Naive thymus-derived CD8-positive, alpha-beta T cell (primary cell): ENCODE data around the gene PDZRN3. TPM values are rescaled to one million over a fixed set of nuclear protein-coding genes. Genes with fewer than 3 reads are reported as not detected.

Experiments used
- ATAC-seq, 2 donors: fragments of 150-1000 bp; cut with Tn5 transposase in 1 of 2; sonication (Bioruptor Pico), chemical (Tn5 transposase) in 1 of 2; 1 replicate in 1 of 2; 2 replicates in 1 of 2; pipeline ENCODE4 v1.10.0; 2021; ENCODE audit warnings: mild to moderate bottlenecking in 2 of 2, moderate library complexity in 2 of 2
- POLR2A ChIA-PET: fragments of 350-600 bp; sonication (Branson Sonifier 250); formaldehyde crosslinking; loops from one replicate; lab custom pipeline; 2021; ENCODE audit warnings: antibody characterized with exemption; lab: Charles Lee
- DNase-seq, 10 donors: peaks; one replicate each; pipeline versions ENCODE4 v3.0.0 to v3.0.0-alpha.2; 2020 to 2022
- H3K27ac Mint-ChIP-seq, 10 donors: one replicate each; pipeline ENCODE4 v1.8.0; 2020 to 2022; ENCODE audit warnings: mild to moderate bottlenecking in 10 of 10, mixed read lengths in 10 of 10, moderate library complexity in 4 of 10, inconsistent platforms in 1 of 10
- H3K27me3 Mint-ChIP-seq, 5 donors: one replicate each; pipeline ENCODE4 v1.8.0; 2021 to 2022; ENCODE audit warnings: mixed read lengths in 5 of 5
- H3K36me3 Mint-ChIP-seq, 3 donors: one replicate each; pipeline ENCODE4 v1.8.0; 2020 to 2022; ENCODE audit warnings: mixed read lengths in 3 of 3, mild to moderate bottlenecking in 2 of 3, inconsistent platforms in 1 of 3
- H3K4me1 Mint-ChIP-seq, 4 donors: one replicate each; pipeline ENCODE4 v1.8.0; 2021 to 2022; ENCODE audit warnings: mixed read lengths in 4 of 4
- H3K4me3 Mint-ChIP-seq, 10 donors: one replicate each; pipeline ENCODE4 v1.8.0; 2020 to 2022; ENCODE audit warnings: mild to moderate bottlenecking in 10 of 10, mixed read lengths in 10 of 10, moderate library complexity in 6 of 10, inconsistent platforms in 1 of 10
- H3K9me3 Mint-ChIP-seq, 9 donors: one replicate each; pipeline ENCODE4 v1.8.0; 2020 to 2022; ENCODE audit warnings: mixed read lengths in 9 of 9, mild to moderate bottlenecking in 3 of 9, inconsistent platforms in 1 of 9, moderate library complexity in 1 of 9
- polyA plus RNA-seq, 3 donors: library from polyadenylated mRNA; unstranded; fragments of 300-500 nt; fragmentation: Illumina TruSeq; gene quantifications; one replicate each; pipeline ENCODE4 v1.2.3, GENCODE V29; 2021
- total RNA-seq, 8 experiments: library from RNA in 2 of 8; stranded (reverse) in 2 of 8; gene quantifications; one replicate each; pipeline ENCODE4 v1.2.3 and lab custom pipeline; 2021 to 2026

PDZRN3 gene
- total and polyA plus RNA-seq, 5 experiments from 2014 or later = not detected

DNA sequence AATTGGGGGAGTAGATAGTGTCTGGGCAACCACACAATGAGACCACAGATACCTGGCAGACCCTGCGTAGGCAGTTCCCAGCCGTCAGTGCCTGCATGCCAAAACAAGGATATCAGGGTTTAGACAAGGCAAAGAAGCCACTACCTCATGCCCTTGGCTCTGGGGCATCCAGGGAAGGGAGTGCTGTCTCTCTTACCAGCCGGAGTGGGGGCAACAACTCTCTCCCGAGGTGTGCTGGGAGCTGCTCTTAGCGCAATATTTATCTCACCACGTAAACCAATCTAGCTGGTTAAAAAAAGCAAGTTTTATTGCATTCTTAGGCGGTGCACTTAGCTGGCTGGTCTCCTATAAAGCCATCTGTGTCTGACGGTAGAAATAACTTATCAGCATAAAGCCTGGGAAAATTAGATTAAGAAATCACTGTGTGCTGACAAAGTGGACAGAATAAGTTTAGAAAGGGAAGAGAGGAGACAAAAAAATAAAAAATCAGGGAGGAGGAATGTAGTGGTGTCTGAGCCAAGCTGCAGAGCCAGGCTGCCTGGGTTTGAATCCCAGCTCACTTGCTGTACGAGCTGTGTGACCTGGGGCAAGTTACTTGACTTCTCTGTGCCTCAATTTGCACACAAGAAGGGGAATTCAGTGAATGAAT is 273.2 kb downstream of the PDZRN3 start:
- H3K27ac Mint-ChIP-seq = no peak overlapping the region
- ATAC-seq (no peak), DNase-seq (no peak)
- H3K9me3 Mint-ChIP-seq = peaks cover 0 to 8% (median 0%) of the 10 kb centered on the region in 9 donors
- H3K27me3 Mint-ChIP-seq = peaks cover 7 to 33% (median 18%) of the 10 kb centered on the region in 5 donors
- no peaks in the 10 kb centered on the region for H3K4me1 Mint-ChIP-seq
- no peak overlapping the region for H3K4me3 Mint-ChIP-seq
- POLR2A ChIA-PET = no interaction called here
- no peaks in the 10 kb centered on the region for H3K36me3 Mint-ChIP-seq

DNA sequence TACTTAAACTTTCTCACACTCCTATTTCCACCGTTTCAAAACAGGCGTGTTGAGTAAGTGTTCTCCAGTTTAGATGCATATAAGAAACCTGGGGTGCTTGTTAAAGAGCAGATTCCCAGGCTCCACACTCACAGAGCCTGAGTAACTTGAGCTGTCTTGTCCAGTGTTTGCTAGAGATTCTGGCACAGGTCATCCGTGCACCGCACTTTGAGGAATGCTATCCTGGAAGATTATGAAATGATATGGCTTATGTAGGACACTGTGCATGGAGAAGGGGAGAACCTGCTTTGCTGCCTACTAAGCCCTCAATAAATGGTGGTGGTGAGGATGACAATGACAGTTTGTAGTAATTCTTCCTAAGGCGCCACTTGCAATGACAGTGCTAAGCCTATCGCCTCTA is 273.7 kb downstream of the PDZRN3 start:
- POLR2A ChIA-PET = no interaction called here
- no peak for ATAC-seq
- H3K9me3 Mint-ChIP-seq = peaks cover 0 to 3% (median 0%) of the 10 kb centered on the region in 9 donors
- H3K27ac Mint-ChIP-seq = no peak overlapping the region
- no peak overlapping the region for H3K4me3 Mint-ChIP-seq
- no peak for DNase-seq
- peaks cover 7 to 38% (median 19%) of the 10 kb centered on the region in 5 donors for H3K27me3 Mint-ChIP-seq
- H3K4me1 Mint-ChIP-seq = no peaks in the 10 kb centered on the region
- H3K36me3 Mint-ChIP-seq = no peaks in the 10 kb centered on the region

DNA sequence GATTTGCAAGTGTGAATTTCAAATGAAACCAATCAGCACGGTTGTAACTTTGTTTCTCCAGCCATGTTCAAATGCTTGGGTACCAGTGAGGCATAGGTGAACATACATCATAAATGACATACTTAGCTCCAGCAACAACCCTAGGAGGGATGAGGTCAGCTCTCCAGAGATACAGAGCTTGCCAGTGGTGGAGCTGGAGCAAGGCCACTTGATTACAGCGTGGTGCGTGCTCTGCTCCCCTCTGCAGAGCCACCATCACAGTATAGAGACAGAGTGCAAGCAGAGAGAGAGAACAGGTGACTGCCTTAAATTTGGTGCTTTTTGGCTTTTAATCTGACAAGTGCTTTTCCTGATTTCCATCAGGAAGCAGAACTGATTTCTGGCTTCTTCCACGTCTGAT is 275.1 kb downstream of the PDZRN3 start:
- DNase-seq (no peak), ATAC-seq (no peak)
- Mint-ChIP-seq H3K27ac (no peak overlapping the region), H3K4me3 (no peak overlapping the region), H3K4me1 (no peaks in the 10 kb centered on the region), H3K9me3 (peaks cover 0 to 2% (median 0%) of the 10 kb centered on the region in 9 donors), H3K36me3 (no peaks in the 10 kb centered on the region), H3K27me3 (peaks cover 9 to 41% (median 21%) of the 10 kb centered on the region in 5 donors)
- POLR2A ChIA-PET = no interaction called here

DNA sequence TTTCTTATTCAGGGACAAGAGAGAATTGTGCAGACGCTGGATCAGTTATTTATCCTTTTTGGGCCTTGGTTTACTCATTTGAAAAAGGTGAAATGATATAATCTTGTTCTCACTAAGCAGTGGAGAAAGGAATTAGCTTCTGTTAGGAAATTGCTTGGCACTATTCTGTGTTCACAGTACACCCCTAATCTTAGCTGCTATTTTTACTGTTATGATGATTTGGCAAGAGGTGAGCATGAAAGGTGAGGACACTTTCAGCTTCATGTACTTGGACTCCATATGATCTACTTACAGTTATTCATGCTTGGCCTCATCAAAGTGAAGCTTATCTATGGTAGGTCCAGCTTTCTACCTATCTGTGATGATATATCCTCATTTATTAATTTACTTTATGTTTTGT is 282.7 kb downstream of the PDZRN3 start:
- H3K9me3 Mint-ChIP-seq = peaks cover 0 to 8% (median 3%) of the 10 kb centered on the region in 9 donors
- no peak for ATAC-seq
- DNase-seq = no peak
- no peak overlapping the region for H3K27ac Mint-ChIP-seq
- H3K36me3 Mint-ChIP-seq = peaks cover 0 to 2% (median 0%) of the 10 kb centered on the region in 3 donors
- H3K4me3 Mint-ChIP-seq = no peak overlapping the region
- POLR2A ChIA-PET = no interaction called here
- H3K27me3 Mint-ChIP-seq = peaks cover 2 to 23% (median 8%) of the 10 kb centered on the region in 5 donors
- no peaks in the 10 kb centered on the region for H3K4me1 Mint-ChIP-seq

DNA sequence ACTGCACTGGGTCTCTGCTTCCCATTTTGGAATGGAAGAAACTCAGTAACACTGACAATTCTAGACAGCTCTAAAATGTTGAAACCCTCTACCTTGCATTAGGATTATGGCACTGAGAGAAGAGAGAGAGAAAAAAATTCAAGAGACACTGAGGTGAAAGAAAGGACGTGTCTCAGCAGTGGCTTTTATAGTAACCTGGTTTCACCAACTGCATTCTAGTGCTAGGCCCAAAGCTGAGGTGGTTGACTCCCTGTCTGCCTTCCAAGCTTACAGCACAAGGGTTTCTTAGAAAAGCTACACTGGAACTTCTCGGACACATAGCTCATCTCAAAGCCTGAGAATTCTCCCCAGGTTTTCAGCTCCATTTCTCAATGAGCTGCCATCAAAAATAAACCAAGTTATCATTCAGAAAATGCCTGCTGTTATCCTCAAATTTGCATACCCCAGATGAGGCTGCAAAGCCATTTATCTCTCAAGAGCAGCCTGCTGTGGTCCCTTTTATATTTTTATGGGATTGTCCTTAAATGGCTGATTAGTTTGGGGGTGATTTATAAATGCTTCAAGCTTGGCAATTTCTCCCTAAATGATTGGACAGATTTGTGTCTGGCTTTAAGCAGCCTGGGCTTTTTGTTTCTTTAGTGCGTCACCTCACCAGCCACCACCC is 283.3 kb downstream of the PDZRN3 start:
- H3K36me3 Mint-ChIP-seq = peaks cover 0 to 2% (median 0%) of the 10 kb centered on the region in 3 donors
- H3K4me1 Mint-ChIP-seq = no peaks in the 10 kb centered on the region
- H3K27ac Mint-ChIP-seq = no peak overlapping the region
- peaks cover 0 to 8% (median 3%) of the 10 kb centered on the region in 9 donors for H3K9me3 Mint-ChIP-seq
- POLR2A ChIA-PET = no interaction called here
- ATAC-seq (no peak), DNase-seq (no peak)
- no peak overlapping the region for H3K4me3 Mint-ChIP-seq
- H3K27me3 Mint-ChIP-seq = peaks cover 2 to 27% (median 6%) of the 10 kb centered on the region in 5 donors

DNA sequence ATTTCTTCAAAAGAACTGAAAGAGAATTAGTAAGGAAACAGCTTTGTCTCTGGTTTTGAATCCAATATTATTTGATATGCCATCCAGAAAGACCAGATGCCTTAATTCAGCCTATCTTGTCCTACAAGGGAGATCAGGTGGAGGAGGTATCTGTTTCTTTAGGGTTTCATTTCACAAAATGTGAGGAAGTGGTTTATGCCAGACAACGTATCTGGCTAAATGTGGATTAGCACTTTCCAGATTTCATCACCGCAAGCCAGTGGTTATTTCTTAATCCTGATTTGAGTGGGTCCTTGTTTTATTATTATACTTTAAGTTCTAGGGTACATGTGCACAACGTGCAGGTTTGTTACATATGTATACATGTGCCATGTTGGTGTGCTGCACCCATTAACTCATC is 292.2 kb downstream of the PDZRN3 start:
- Mint-ChIP-seq H3K4me1 (no peaks in the 10 kb centered on the region), H3K4me3 (no peak overlapping the region), H3K9me3 (peaks cover 0 to 11% (median 2%) of the 10 kb centered on the region in 9 donors), H3K27me3 (peaks cover 0 to 8% (median 1%) of the 10 kb centered on the region in 5 donors), H3K36me3 (no peaks in the 10 kb centered on the region), H3K27ac (no peak overlapping the region)
- no peak for ATAC-seq
- POLR2A ChIA-PET = no interaction called here
- DNase-seq = no peak
